ENCODE data around the gene HNRNPH2.

Gene HNRNPH2

DNA sequence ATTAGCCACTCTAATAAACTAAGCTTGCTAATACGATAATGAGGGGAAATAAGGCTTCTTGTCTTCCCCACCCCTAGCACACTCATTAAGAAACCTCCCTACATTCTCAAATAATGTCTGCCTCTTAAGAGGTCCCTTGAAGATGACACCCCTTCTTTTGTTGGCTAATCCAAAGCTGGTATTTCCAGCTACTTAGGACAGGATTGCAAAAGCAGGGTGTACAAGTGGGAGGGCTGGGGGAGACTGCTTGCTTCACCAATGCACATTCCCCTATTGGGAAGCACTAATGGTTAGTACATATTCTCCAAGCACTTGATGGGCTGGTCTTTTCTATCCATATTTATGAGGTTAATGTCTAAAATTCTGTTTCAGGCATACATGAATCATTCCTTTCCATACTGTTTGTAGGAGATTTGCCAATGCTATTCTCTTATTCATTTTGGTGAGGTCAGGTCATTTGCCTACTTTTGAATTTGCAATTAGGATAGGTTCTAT lies 42.7 kb upstream of the HNRNPH2 start:
- DNase-seq (ENCODE audit: extremely low read depth, insufficient read length) = no peak
- TF ChIP-seq CTCF (IDR thresholded peaks at IDR 0.05; ENCODE audit: insufficient read depth, low read length, poor library complexity, severe bottlenecking) = no peak
- H3K4me3 ChIP-seq (replicated peaks; ENCODE audit: low read depth, low read length) = no peak overlapping the region
- H3K27me3 ChIP-seq (replicated peaks; ENCODE audit: control insufficient read depth, insufficient read depth, low read length) = no peaks in the 10 kb centered on the region
- peaks cover 3% of the 10 kb centered on the region for H3K36me3 ChIP-seq (ENCODE audit: control insufficient read depth, insufficient read depth, low read length)

DNA sequence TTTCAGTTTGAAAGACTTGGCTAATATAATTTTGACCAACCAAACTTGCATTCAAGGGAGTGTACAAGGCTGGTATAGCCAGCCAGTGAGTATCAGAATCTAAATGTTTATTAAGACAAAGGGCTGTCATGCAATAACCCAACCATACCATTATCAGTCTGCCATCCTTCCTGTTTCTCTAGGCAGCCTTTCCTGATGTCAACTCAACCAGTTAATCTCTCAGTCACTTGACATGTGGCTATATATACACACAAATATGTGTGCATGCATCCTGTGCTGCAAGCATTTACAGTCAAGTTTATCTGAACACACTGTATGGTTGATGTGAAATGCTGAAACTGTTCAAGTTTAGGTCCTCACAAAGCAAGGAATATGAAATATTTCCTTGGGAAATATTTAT lies 39.2 kb upstream of the HNRNPH2 start:
- Histone ChIP-seq H3K36me3 (ENCODE audit: control insufficient read depth, insufficient read depth, low read length) (no peaks in the 10 kb centered on the region; the same call in 1 of the 2 replicates), H3K4me3 (replicated peaks; ENCODE audit: low read depth, low read length) (no peak overlapping the region), H3K27me3 (replicated peaks; ENCODE audit: control insufficient read depth, insufficient read depth, low read length) (no peaks in the 10 kb centered on the region)
- no peak for TF ChIP-seq CTCF (IDR thresholded peaks at IDR 0.05; ENCODE audit: insufficient read depth, low read length, poor library complexity, severe bottlenecking)
- DNase-seq (ENCODE audit: extremely low read depth, insufficient read length) = no peak

GRCh38 chrX:101369687-101370086 lies 38.3 kb upstream of the HNRNPH2 start:
- no peaks in the 10 kb centered on the region; the same call in 1 of the 2 replicates for H3K36me3 ChIP-seq (ENCODE audit: control insufficient read depth, insufficient read depth, low read length)
- DNase-seq (ENCODE audit: extremely low read depth, insufficient read length) = no peak
- no peaks in the 10 kb centered on the region for H3K27me3 ChIP-seq (replicated peaks; ENCODE audit: control insufficient read depth, insufficient read depth, low read length)
- H3K4me3 ChIP-seq (replicated peaks; ENCODE audit: low read depth, low read length) = no peak overlapping the region
- no peak for TF ChIP-seq CTCF (IDR thresholded peaks at IDR 0.05; ENCODE audit: insufficient read depth, low read length, poor library complexity, severe bottlenecking)

DNA sequence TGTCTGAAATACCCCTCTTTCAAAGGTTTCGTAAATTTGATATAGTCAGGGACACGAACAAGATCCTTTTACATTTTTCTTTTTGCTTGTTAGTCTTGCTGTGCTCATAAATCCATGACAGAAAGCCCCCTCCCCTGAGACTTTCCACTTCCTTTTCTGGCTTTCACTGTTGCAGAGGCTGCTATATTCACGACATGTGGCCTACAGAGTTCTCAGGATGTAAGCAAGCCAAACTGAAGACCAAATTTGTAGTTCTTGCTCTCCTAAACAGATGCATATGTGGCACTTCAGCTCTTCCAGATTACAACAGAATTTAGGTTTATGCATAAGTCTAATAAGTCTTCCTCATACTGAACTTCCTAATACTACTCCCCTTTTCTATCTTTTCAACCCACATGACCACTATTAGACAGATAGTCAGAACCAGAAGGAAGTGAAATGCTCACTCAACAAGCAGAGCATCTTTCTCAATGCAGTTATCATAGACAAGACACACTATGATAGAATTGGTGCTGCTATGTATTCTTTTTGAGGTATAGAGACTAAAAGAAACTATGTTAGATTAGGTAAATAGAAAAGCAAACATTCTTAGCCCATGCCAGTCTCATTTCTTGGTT lies 37.0 kb upstream of the HNRNPH2 start:
- Histone ChIP-seq H3K4me3 (replicated peaks; ENCODE audit: low read depth, low read length) (no peak overlapping the region), H3K27me3 (replicated peaks; ENCODE audit: control insufficient read depth, insufficient read depth, low read length) (no peaks in the 10 kb centered on the region), H3K36me3 (ENCODE audit: control insufficient read depth, insufficient read depth, low read length) (no peaks in the 10 kb centered on the region; the same call in 1 of the 2 replicates)
- peak; percentile 22 for DNase-seq (ENCODE audit: extremely low read depth, insufficient read length)
- TF ChIP-seq CTCF (IDR thresholded peaks at IDR 0.05; ENCODE audit: insufficient read depth, low read length, poor library complexity, severe bottlenecking) = no peak

- TF ChIP-seq CTCF (IDR thresholded peaks at IDR 0.05; ENCODE audit: insufficient read depth, low read length, poor library complexity, severe bottlenecking) = no peak
- no peaks in the 10 kb centered on the region for H3K36me3 ChIP-seq (ENCODE audit: control insufficient read depth, insufficient read depth, low read length)
- no peaks in the 10 kb centered on the region for H3K27me3 ChIP-seq (replicated peaks; ENCODE audit: control insufficient read depth, insufficient read depth, low read length)
- no peak for DNase-seq (ENCODE audit: extremely low read depth, insufficient read length)
- H3K4me3 ChIP-seq (replicated peaks; ENCODE audit: low read depth, low read length) = no peak overlapping the region
These were observed 30.5 kb upstream of the HNRNPH2 start for GRCh38 chrX:101377547-101377946.

All from GM06990 (cell line).